OCI-LY3 (cell line): Measurements from ENCODE around the gene CT45A3.
"Not testable (repeated sequence)": the region's sequence is repeated elsewhere in the genome, so short reads cannot be mapped to it uniquely, and the experiment has no call there.

ENCODE experiments used
- H2AFZ ChIP-seq: fragments of 200-600, 300-600 bp; shearing (Covaris generic); 2 replicates; pipeline ENCODE4 v1.6.0; 2014; ENCODE audit warnings: antibody characterized with exemption, low read depth, low read length
- H3K27ac ChIP-seq: fragments of 200-600, 300-600 bp; sonication (generic); 2 replicates; pipeline ENCODE4 v1.5.1; 2014; ENCODE audit warnings: mild to moderate bottlenecking, low read length, moderate library complexity, mixed read lengths
- H3K27me3 ChIP-seq: fragments of 200-600, 300-600 bp; sonication (generic); 2 replicates; pipeline ENCODE4 v1.6.1; 2014; ENCODE audit warnings: low read depth, low read length, mixed read lengths
- H3K36me3 ChIP-seq: fragments of 200-600, 300-600 bp; sonication (generic); replicated peaks from 2 replicates; pipeline ENCODE3; 2014; ENCODE audit warnings: low read depth, low read length, mixed read lengths
- H3K4me1 ChIP-seq: fragments of 300-600, 200-600 bp; sonication (generic); 2 replicates; pipeline ENCODE4 v1.6.1; 2014; ENCODE audit warnings: low read length, mixed read lengths
- H3K4me2 ChIP-seq: fragments of 200-600, 300-600 bp; sonication (generic); 2 replicates; pipeline ENCODE4 v1.6.1; 2014; ENCODE audit warnings: low read length, mixed read lengths
- H3K4me3 ChIP-seq: fragments of 300-600, 200-600 bp; sonication (generic); 2 replicates; pipeline ENCODE4 v1.5.1; 2014; ENCODE audit warnings: antibody characterized with exemption, mild to moderate bottlenecking, low read length, moderate library complexity
- H3K79me2 ChIP-seq: fragments of 300-600, 200-600 bp; shearing (Covaris generic); 2 replicates; pipeline ENCODE4 v1.6.1; 2014; ENCODE audit warnings: mild to moderate bottlenecking, low read length, mixed read lengths
- H3K9ac ChIP-seq: fragments of 300-600, 200-600 bp; shearing (Covaris generic); 2 replicates; pipeline ENCODE4 v1.6.0; 2014; ENCODE audit warnings: mild to moderate bottlenecking, low read length, moderate library complexity
- H3K9me3 ChIP-seq: fragments of 200-600, 300-600 bp; shearing (Covaris generic); 2 replicates; pipeline ENCODE4 v1.6.1; 2014; ENCODE audit warnings: low read length, mixed read lengths; ENCODE audit not compliant: insufficient read depth
- H4K20me1 ChIP-seq: fragments of 200-600, 300-600 bp; sonication (generic); 2 replicates; pipeline ENCODE4 v1.6.1; 2016; ENCODE audit warnings: low read length, mixed read lengths; ENCODE audit not compliant: insufficient read depth
- EZH2phosphoT487 ChIP-seq: fragments of 200-600 bp; shearing (Covaris generic); IDR thresholded peaks from 2 replicates; pipeline ENCODE4 v1.6.1; 2018; ENCODE audit warnings: antibody characterized with exemption, mixed run types, low read depth
- TF ChIP-seq, protein P1 (sequence below): fragments of 200-600, 300-600 bp; sonication (generic); IDR thresholded peaks from 2 replicates; pipeline ENCODE4 v1.5.1; 2014; ENCODE audit warnings: antibody characterized with exemption, low read length, low read depth

CT45A3 gene

DNA sequence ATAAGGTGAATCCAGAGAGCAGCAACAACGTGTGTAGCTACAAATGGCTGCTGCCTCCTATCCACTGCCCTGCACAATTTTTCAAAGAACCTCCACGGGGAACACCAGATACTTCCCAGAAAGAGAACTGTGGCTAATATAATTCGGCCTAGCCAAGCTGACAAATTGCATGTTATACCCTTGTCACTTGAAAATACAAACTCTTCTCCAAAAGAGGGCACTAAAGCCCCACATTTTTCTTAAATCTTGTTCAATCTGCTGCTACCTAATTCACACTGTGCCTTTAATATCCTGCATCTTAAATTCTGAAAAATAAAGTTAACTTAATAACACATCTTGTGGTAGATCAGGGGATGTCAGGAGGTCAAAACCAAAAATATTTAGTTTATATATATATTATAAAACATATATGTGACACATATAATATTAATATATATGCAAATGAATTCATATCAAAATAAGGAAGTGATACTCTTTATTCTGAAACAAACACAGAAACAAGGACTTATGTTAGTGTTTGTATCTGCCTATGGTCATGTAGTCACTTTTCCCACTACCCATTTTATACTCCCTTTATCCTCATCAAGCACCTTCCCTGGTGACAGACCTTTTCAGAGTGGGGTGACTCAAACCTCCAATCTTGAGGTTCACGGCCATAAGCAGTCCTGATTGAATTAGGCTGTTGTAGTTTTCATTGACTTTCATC, 30.5 kb downstream of the CT45A3 start:
- H4K20me1 ChIP-seq = no peaks in the 10 kb centered on the region
- H3K9me3 ChIP-seq = no peaks in the 10 kb centered on the region
- peaks cover 16% of the 10 kb centered on the region for H3K79me2 ChIP-seq
- peak overlapping the region; percentile 30 for H3K9ac ChIP-seq
- H3K4me2 ChIP-seq = peak overlapping the region; percentile 65
- H3K27ac ChIP-seq = peak overlapping the region; percentile 75
- H3K36me3 ChIP-seq = no peaks in the 10 kb centered on the region
- H3K4me3 ChIP-seq = peak overlapping the region; percentile 32; the same call in 1 of the 2 replicates
- no peak overlapping the region for H2AFZ ChIP-seq
- TF ChIP-seq, protein P1, sequence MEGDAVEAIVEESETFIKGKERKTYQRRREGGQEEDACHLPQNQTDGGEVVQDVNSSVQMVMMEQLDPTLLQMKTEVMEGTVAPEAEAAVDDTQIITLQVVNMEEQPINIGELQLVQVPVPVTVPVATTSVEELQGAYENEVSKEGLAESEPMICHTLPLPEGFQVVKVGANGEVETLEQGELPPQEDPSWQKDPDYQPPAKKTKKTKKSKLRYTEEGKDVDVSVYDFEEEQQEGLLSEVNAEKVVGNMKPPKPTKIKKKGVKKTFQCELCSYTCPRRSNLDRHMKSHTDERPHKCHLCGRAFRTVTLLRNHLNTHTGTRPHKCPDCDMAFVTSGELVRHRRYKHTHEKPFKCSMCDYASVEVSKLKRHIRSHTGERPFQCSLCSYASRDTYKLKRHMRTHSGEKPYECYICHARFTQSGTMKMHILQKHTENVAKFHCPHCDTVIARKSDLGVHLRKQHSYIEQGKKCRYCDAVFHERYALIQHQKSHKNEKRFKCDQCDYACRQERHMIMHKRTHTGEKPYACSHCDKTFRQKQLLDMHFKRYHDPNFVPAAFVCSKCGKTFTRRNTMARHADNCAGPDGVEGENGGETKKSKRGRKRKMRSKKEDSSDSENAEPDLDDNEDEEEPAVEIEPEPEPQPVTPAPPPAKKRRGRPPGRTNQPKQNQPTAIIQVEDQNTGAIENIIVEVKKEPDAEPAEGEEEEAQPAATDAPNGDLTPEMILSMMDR = peak; percentile 44
- TF ChIP-seq EZH2phosphoT487 = no peak
- no peaks in the 10 kb centered on the region for H3K27me3 ChIP-seq
- peaks cover 17% of the 10 kb centered on the region for H3K4me1 ChIP-seq

DNA sequence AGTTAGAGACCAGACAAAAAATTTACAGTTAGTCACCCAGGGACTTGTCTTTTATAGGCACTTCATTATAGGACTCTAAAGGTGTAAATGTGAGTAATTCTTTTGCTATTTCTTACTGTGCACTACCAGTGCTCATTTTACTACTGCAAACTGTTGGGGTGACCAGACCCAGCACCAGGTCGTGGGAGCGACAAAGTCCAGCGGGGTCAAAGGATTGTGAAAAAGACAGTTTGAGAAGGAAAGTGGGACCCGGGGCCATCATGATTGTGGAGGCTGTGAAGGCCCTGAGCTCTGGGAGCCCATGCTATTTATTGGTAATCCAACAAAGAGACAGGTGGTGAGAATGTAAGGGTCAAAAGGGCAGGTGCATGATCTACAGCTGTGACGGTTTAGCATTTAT, 33.3 kb downstream of the CT45A3 start:
- not testable (repeated sequence) for H4K20me1 ChIP-seq, H3K4me2 ChIP-seq, H2AFZ ChIP-seq, H3K79me2 ChIP-seq, H3K4me3 ChIP-seq, H3K27me3 ChIP-seq, H3K9me3 ChIP-seq, H3K9ac ChIP-seq, H3K36me3 ChIP-seq, H3K27ac ChIP-seq
- peaks cover 17% of the 10 kb centered on the region for H3K4me1 ChIP-seq

DNA sequence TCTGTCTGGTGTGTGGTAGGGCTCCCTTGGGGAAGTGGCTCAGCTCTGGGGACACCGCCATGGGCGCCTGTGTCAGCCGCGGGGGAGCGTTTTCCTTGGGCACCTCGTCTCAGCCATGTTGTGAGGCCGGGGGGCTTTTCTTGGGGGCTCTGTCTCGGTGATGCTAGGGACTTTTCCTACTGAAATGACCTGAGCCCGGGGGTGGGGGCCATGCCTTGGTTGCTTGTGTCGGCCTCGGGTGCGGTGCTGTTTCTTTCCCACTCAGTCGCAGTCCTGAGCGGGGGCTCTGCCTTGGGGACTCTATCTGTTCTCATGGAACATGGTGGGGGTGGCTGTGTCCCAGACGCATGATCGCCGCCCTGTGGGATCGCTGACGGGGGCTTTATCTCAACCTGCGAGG, 54.2 kb downstream of the CT45A3 start:
- no peaks in the 10 kb centered on the region for H3K36me3 ChIP-seq
- H3K27ac ChIP-seq = no peak overlapping the region
- H3K4me1 ChIP-seq = no peaks in the 10 kb centered on the region
- H4K20me1 ChIP-seq = no peaks in the 10 kb centered on the region
- H2AFZ ChIP-seq = no peak overlapping the region
- no peak overlapping the region for H3K4me3 ChIP-seq
- H3K9me3 ChIP-seq = no peaks in the 10 kb centered on the region
- no peak overlapping the region for H3K9ac ChIP-seq
- no peak overlapping the region for H3K4me2 ChIP-seq
- H3K79me2 ChIP-seq = peaks cover under 1% of the 10 kb centered on the region
- H3K27me3 ChIP-seq = no peaks in the 10 kb centered on the region
- TF ChIP-seq, protein P1 = no peak
- TF ChIP-seq EZH2phosphoT487 = no peak

DNA sequence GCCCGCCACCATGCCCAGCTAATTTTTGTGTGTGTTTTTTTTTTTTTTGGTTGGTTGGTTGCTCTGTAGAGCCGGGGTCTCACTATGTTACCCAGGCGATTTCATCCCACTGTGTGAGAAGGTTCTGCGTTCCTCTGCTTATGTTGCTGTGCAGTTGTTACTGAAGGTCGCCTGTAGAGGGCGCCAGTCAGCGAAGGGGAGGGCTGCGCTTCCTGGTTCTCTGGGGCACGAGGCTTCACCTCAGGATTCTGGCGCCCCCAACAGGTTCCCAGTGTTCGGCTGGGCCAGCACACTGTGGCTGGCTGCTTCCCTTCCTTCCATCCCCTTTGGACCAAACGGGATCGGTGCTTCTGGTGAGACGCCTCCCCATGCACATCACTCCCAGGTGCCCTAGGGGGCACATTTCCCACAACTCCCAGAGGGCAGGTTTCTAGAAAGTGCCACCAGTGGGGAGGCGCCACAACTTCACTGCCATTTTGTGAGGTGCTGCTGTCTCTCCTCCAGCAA, 54.8 kb downstream of the CT45A3 start, which contains the start of gene CT45A1:
TSS of gene CT45A1 (plus strand) at position 457 of the 507 bp plus-strand sequence. CDS start 5,302 bp downstream, outside the sequence.
- H3K4me2 ChIP-seq, H3K9ac ChIP-seq, H3K27me3 ChIP-seq: not testable (repeated sequence)

More for the DNA sequence above, 54.8 kb downstream of the CT45A3 start, which contains the start of gene CT45A1:
- not testable (repeated sequence) for H3K4me3 ChIP-seq, H4K20me1 ChIP-seq, H3K27ac ChIP-seq, H3K36me3 ChIP-seq, H3K79me2 ChIP-seq, H3K9me3 ChIP-seq, H2AFZ ChIP-seq, H3K4me1 ChIP-seq
- TF ChIP-seq, protein P1 = peak; percentile 51
